ENCODE data around the gene EPB41L4B.
"Not testable (repeated sequence)": the region's sequence is repeated elsewhere in the genome, so short reads cannot be mapped to it uniquely, and the experiment has no call there.

Gene EPB41L4B

DNA sequence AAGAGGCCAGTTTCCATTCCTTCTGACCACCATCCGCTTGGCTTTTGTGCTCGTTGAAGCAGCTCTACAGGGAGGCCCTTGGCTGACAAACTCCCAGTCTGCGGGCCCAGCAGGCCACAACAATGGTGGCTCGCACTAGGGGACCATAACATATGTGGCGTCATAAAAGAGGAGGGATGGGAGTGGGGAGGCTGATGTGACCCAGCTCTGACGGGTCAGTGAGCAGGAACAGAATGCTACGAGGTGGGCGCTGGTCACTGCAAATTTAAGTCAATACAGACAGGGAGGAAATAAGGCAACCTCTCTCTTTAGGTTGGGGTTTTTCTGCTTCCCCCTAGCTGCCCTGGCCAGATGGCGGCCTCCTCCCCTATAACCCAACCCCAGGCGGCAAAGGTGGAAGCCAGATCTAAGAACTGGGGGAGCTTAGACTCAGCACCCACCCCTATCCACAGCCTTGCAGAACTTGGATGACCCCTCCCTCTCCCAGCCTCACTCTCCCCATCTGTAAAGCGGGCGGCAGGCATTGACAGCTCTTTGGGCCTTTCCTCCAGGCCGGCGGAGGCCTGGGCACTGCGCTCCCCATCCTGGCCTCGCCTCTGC lies 154.6 kb downstream of the EPB41L4B start:
- peak in 3 of 51 donors; percentile 17 to 36 (median 27) for DNase-seq

DNA sequence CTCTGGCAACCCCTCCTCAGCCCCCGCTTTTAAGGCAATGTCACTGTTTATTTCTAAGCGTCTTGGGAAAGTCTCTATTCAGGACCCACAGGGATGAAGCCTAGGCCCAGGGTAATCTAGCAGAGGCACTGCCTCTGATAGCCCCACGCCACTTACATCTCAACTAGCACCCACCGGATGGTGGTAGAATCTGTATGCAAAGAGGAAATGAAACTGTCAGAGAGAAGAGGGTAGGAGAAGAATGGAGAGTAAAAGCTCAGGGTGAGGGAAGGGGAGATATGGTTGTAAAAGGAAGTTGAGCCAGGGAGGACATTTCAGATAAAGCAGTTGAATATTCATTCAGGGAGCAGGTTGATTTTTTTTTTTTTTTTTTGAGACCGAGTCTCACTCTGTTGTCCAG lies 156.8 kb downstream of the EPB41L4B start:
- no peak for DNase-seq

DNA sequence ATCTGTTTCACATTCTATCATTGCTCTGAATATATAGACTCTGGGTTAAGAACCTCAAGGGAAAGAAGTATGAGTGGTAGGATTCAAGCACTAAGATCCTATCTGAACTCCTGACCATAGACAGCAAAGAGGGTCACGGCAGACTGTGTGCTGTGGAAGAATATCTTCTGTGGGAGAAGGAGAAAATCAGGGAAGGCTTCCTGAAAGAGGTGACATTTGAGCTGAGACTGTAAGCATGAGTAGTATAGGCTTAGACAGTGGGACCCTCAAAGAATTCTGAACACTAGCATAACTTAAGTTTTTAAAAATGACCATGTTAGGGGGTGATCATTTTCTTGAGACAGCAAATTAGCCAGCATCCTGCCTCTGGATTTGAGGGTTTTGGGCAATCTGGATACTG lies 157.7 kb downstream of the EPB41L4B start:
- no peak for DNase-seq

DNA sequence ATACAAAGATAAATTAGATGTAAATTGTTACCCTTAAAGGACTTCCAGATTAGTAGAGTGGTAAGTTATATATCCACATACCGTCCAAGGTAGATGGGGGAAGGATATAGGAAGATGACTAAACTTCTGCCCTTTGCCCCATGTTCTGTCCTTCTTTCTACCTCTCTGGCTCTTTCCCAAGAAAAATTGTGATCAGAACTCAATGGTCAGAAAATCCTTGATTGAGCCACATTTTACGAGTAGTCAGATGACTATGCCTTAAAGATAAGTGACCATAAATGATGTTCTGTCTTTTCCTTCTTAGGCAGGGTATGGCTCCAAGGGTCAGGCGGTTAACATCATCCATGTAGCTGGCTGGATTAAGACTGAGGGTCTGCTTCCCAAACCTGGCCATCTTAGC lies 158.2 kb downstream of the EPB41L4B start:
- no peak for DNase-seq

DNA sequence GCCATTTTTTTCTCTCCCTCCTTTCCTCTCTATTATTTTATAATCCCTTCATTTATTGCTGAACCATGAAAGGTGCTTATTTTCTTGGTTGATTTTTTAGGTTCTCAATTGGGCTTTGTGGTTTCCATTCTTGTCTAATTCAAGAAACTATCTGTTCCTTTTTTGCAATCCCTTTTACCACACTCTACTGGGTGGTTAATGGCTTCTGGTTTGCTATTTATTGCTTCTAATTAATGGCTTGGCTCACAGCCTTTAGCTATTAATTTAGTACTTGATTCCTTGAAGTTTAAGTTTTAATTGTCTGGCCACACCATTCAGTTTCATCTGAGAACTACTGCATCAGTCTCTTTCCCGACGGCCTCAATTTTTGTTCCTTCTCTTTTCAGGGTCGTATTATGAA lies 159.4 kb downstream of the EPB41L4B start:
- no peak for DNase-seq

DNA sequence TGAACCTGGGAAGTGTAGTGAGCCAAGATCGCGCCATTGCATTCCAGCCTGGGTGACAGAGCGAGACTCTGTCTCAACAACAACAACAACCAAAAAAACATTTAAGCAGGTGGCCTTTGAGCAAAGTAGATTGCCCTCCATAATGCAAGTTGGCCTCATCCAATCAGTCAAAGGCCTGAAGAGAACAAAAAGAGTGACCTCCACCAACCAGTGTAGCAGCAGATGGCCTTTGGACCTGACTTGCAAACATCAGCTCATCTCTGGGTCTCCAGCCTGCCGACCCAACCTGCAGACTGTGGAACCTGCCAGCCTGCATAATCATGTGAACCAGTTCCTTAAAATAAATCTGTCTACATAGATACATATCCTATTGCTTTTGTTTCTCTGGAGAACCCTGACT lies 161.3 kb downstream of the EPB41L4B start:
- no peak for DNase-seq

DNA sequence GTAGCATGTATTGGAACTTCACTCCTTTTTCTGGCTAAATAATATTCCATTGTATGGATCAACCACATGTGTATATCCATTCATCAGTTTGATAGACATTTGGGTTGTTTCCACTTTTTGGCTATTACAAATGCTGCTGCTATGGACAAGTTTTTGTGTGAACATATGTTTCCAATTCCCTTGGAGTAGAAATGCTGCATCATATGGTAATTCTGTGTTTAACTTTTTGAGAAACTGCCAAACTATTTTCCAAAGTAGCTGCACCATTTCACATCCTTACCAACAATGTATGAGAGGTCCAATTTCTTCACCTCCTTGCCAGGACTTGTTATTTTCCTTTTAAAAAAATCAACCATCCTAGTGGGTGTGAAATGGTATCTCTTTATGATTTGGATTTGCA lies 162.2 kb downstream of the EPB41L4B start:
- no peak for DNase-seq

DNA sequence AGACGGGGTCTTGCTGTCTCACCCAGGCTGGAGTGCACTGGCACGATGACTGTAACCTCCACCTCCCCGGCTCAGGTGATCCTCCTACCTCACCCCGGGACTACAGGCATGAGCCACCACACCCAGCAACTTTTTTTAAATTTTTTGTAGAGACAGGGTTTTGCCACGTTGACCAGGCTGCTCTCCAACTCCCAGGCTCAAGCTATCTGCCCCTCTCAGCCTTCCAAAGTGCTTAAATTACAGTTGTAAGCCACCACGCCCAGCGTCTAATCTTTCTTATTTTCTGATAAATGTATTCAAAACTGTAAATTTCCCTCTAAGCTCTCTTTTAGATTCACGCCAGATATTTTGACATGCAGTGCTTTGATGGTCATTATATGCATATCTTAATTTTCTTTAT lies 164.2 kb downstream of the EPB41L4B start:
- no peak for DNase-seq

DNA sequence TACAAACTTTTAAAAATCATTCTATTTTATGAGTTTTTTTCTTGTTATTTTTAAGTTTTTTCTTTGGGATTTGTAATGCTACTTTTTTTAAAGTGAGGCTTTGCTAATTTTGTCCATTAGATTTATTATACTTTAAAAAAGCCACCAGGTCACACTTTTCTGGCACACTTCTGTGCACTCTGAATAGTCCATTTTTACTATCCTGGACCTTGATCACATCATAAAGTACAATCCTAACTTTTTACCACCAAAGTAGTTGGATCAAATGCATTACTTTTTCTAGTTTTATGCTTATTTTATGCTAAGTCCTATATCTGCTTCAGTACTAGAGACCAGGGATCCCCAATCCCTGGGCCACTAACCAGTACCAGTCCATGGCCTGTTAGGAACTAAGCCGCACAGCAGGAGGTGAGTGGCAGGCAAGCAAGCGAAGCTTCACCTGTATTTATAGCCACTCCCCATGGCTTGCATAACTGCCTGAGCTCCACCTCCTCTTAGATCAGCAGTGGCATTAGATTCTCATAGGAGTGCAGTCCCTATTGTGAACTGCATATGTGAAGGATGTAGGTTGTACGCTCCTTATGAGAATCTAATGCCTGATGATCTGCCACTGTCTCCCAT lies 169.8 kb downstream of the EPB41L4B start:
- DNase-seq: no peak

DNA sequence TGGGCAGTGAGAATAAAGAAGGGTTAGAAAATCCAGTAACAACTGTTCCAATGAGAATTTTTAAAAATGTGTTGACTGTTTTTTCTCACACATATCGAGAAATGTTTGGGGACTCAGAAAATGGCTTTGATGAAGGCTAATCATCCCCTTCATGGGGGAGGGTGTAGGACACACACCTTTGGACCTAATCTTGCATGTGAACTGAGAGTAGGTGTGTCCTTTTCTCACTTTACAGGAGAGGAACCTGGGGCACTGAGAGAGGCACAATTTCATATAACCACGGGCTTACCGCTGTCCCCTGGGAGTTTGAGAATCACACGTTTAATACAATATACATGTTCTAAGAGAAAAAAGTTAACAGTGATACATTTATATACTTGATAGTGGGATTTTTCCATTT lies 171.1 kb downstream of the EPB41L4B start:
- no peak for DNase-seq

DNA sequence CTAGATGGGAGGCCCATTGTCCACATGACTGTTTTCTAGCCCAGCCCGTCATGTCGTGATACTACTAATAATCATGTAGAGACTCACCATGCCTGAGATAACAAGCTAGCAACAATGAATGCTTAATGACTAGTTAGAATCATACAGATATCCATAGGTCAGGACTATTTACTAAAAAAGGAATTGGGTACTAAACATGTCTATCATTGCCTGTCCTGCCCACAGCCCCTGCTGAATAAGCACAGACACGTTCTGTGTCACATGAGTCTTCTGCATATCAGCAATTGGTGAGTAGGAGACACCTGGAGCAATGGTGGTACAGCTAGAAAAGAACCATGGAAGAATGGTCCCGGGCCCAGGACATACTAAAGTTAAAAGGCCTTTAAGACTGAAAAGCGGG lies 171.8 kb downstream of the EPB41L4B start:
- DNase-seq: no peak

DNA sequence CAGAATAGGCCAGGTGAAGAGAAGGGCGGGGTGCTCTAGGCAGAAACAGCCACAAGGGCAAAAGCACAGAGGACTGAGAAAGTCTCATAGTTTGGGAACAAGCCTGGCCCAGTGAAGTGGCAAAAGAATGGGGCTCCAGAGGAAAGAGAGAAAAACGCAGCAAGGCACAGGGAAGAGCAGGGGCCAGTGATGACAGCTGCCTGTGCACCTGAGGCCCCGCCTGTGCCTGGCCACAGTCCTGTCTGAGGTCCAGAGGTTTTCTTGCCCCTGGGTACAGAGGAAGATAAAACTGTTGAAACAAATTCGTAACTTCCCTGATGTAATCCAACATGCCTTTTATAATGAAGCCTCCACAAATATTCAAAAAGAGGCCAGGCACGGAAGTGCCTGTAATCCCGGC lies 175.8 kb downstream of the EPB41L4B start:
- DNase-seq: no peak

DNA sequence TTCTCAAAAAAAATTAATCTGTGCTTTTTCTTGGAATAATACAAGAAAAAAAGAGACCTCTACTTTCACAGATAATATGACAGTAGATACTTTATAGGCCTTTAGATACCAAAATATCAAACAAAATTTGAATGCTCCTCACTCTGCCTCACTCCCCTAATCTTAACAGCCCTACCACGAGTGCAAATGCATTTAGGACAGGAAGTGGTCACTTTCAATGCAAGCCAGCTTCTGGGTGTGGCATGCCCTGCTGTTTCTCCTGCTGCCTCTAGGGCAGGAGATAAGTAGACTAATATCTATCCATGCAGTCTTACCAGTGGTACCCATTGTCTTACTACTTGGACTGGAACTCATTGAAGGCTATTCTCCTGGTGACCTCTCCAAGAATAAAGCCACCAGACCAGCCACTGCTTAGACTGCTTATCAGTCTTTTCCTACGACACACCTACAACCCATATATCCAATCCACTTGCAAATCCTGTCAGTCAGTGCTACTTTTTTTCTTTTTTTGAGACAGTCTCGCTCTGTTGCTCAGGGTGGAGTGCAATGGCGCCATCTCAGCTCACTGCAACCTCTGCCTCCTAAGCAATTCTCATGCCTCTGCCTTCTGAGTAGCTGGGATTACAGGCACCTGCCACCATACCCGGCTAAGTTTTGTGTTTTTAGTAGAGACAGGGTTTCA lies 176.8 kb downstream of the EPB41L4B start:
- no peak for DNase-seq

DNA sequence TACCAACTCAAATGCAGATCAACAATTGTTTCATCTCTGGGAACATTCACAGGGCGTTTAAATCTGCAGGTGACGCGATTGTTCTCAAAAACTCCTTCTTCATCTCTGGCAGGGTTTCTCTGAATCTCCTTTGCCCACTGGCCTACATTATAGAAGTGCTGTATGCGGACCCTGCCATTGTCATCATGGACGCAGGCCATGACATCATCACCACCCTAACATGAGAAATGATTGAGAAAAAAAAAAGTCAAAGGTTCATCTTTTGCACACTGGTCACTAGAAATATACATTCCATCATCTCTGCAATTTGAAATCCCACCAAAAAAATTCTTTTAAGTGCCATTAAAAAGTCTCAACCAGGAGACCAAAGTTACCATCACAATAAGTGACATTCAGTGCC lies 179.5 kb downstream of the EPB41L4B start:
- no peak for DNase-seq

DNA sequence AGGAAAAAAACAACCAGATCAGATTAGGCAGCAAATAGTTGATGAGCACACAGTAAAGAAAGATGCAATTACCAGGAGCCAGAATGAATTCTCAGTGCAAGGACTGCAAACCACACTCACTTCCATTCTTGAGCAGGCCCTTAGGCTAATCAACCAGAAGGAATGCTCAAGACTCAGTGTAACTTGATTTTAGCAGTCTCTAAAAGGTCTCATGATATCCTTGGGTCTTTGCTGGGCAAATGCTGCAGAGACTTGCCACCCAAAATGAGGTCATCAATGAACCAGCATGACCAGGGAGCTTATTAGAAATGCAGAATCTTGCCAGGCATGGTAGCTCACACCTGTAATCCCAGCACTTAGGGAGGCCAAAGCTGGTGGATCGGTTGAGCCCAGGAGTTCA lies 181.0 kb downstream of the EPB41L4B start:
- no peak for DNase-seq

DNA sequence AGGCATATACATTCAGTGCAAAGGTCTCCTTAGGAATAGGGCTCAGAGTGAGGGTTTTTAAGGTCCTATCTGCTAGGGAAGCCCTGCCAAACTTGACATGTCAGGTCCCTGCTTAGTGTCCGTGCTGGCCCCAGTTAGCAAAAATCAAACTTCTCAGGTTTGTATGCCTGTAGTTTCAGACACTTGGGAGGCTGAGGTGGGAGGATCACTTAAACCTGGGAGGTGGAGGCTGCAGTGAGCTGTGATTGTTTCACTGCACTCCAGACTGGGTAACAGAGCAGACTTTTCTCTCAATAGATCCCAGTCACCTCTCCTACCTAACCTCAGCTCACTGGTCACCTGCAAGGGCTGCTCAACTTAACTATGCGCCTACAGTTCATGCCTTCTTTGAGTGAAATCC lies 182.4 kb downstream of the EPB41L4B start:
- no peak for DNase-seq

DNA sequence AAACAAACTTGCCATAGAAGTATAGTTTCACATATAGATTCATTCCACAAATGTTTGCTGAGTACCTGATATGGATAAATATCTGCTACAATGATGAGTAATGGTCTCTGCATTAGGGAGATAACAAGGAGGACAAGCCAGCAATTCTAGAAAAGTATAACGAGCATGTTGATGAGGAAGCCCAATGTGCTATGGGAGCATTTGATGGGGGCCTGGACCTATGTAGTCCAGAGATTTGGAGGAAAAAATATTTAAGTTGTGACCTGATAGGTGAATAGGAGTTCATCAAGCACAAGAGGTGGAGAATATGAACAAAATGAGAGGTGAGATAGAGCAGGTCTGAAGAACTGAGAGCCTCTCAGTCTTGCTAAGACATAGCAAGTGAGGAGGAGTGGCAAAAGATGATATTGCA lies 186.7 kb downstream of the EPB41L4B start:
- no peak for DNase-seq

DNA sequence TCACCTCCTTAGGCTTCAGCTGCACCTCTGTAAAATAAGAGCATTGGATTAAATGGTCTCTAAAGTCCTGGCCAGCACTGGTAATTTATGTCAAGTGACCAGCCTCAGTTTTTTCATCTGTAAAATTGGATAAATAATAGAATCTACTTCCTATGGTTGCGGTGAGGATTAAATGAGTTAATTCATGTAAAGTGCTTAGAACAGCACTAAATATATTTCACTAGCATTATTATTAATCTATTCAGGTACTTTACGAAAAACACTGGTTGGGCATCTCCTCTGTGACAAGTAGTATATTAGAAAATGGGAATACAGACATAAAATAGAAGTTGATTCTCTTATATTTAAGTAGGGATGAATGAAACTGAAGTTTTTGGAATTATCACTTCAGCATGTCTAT lies 187.3 kb downstream of the EPB41L4B start:
- no peak for DNase-seq

DNA sequence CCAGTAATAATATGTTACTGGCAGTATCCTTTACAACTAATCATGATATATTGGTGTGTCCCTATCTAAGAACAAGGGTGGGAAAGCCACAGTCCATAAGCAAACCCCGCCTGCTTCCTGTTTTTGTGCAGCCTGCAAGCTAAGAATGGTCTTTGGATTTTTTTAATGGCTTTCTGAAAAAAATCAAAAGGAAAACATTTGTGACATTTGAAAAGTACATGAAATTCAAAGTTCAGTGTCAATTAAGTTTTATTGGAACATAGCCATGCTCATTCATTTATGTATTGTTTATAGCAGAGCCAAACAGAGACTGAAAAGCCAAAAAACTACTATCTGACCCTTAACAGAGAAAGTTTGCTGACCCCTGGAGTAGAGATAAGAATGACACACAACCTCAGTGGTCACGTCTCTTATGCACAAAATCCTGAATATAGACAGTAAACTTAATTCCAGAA lies 188.3 kb downstream of the EPB41L4B start:
- no peak for DNase-seq

DNA sequence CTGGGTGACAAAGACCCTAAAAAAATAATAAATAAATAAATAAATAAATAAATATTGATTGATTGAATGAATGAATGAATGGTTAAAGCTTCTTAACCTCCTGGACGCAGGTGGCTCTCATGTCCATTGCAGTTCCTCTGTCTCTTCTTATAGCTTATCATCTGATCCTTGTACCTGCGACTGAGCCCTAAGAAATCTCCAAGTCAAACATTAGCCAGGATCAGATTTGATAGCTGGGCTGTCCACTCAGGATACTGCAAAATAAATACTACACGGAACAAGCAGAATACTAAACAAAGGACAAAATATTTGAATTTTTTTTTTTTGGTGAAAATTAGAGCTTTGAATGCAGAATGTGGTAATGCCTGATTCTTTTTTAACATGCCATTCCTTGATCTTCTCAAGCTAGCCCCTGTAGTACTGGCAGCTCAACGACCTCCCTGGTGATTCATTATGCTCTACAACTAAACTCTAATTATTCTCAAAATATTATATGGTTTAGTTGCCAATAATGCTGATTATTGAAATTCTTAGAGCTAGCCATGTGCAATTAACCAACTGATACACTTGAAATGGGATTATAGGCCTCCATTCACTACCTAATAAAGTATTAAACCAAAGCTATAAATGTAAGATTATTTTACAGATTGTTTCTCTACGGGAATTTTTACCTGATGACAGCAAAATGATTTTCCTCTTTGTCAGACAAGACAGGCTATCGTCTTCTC lies 191.2 kb downstream of the EPB41L4B start:
- DNase-seq: no peak

DNA sequence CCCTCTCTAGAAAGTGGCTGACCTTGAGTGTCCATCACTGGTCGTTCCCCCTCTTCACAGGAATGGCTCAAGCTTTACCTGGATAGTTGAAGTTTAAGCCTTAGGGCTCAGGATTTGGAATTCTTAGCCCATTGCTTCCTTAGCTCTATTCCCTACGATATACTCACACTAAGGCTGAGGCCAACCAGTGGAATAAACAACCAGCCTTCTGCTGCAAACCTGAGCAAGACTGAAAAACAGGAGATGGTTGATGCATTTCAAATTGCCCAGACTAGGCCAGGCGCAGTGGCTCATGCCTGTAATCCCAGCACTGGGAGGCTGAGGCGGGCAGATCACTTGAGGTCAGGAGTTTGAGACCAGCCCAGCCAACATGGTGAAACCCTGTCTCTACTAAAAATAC lies 194.2 kb downstream of the EPB41L4B start:
- DNase-seq: not testable (repeated sequence)

DNA sequence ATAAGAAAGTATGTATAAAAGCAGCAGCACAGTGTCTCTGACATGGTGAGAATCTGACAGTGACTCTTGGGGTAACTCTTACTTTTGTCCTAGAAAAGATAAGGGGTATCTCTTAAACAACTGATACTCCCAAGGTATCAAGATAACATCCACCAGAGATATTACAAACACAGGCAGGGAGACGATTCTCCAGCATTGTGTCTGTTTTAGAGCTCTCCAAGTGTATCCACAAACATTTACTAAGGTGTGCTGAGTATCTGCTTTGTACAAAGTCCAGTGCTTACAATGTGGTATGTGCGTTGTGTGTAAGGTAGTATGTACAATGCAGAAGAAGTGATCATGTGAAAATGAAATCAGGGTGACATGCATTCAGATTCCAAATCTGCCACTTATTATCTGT lies 196.7 kb downstream of the EPB41L4B start:
- no peak for DNase-seq
